Activated CD4-positive, alpha-beta T cell treated with anti-CD3 and anti-CD28 coated beads, Interleukin-2, amount 50 U/mL, for 48 hours (primary cell): Measurements from ENCODE around the gene TFAP2A.

Source experiments
- DNase-seq, 2 experiments: peaks; one replicate each; pipeline ENCODE4 v3.0.0-alpha.2; 2020

TFAP2A gene

GRCh38 chr6:10382322-10382721 is 32.6 kb downstream of the TFAP2A start:
- no peak for DNase-seq

GRCh38 chr6:10381830-10382208 is 33.1 kb downstream of the TFAP2A start:
- no peak for DNase-seq

DNA sequence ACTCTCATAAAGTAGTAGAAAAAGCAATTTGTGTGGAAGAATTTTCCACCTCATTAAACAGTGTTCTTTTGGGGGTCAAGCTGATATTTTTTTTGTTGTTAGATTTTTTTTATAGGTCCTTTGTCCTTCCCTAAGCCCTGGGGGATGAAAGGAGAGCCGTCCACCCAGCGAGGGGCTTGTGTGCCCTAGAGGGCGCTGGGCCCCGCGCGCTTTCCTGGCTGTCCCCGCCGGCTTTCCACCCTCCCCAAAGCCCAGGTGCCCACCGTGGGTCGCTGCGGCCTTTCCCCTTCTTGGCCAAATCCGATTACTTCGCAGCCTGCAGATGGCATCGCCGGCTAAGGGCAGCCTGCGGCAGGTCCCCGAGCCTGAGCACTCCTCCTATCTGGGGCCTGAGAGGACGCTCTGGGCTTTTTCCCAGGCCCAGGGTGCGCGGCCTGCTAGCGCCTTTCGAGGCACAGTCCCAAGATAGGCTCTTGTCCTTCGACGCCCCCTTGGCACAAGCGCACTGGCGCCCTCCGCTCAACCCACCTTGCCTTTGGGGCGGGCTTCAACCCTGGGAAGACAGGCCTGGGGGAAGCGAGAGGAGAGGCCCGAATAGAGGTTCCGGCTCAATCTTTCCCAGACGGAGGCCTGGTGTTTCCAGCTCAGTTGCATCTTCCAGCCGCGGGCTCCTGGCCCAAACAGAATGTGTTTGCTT is 33.6 kb downstream of the TFAP2A start:
- no peak for DNase-seq

DNA sequence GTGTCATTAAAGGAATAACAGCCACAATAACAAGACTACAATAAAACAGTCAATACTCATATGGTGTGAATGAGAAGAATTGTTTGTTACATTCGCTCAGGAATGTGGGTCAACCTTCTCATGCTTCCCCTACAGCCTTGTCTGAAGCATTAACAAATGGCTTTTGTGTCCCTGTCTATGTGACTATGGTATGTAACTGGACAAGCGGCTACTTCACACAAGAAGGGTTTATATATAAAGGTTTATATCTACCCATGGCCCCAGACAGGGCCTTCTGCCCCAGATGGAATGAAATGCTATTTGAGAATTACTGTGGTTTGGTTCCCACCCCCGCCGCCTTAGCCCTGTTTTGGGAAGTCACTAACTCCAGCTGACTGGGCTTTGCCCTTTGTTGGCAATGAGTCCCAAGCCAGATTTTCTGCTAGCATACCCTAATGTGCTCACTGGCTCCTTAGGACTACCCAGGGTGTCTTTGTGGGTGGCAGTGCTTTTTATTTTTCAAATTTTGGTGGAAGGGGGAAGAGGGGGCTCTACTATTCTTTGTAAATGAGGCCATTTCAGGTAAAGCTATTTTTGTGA is 39.4 kb downstream of the TFAP2A start:
- no peak for DNase-seq

- DNase-seq = no peak
These were observed 41.1 kb downstream of the TFAP2A start for GRCh38 chr6:10373642-10374359.

- DNase-seq = no peak
These were observed 45.0 kb downstream of the TFAP2A start for GRCh38 chr6:10369896-10370295.

DNA sequence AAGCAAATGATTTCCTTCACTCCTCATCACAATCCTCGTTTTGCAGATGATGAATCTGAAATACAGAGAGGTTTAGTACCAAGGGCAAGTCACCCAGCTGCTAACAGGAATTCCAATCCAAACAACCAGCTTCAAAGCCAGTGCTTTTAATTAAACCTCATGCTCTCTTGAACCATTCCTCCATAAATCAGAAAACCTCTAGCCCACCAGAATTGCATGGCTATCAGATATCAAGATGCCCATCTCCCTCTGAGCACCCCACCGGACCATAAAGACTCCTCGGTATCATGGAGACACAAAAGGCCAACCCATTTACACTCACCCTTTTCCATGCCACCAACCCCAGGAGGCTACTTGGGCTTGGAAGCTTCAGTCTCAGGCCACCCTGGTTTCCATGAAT is 46.0 kb downstream of the TFAP2A start:
- no peak for DNase-seq

DNA sequence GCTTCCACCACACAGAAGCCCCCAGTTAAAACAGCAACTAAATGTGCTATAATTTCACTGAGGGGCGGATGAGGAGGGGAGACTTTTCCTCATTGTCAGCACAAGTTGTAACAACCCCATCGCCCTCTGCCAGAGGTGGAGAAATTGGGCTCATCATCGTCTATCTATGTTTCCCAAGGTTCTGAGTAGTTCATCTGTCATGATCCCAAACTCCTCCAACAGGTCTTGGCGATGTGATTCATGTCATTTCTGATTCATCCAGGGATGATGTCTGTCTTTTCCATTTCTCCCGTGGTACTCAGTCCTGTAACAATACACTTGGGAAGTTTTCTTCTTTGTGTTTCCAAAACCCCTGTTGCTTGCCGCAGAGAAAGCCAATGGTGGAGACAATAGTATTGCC is 51.0 kb downstream of the TFAP2A start:
- DNase-seq = no peak

DNA sequence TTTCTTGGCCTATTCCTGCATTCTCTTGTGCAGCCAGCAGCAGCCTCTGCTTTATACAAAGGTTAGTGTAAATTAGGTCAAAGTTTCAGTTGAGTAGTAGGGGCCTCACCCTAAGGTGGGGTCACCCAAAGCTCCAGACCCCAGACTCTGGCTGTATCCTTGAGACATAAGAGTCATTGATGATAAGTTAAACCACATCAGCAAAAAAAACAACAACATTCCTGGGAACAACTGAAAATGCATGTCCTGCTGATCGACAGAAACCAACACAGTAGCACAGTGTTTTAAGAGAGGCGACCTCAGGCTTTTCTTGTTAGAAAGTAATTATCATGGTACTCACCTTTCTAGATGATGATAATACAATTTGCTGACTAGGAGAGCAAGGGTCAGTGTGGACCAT is 52.6 kb downstream of the TFAP2A start:
- no peak for DNase-seq

DNA sequence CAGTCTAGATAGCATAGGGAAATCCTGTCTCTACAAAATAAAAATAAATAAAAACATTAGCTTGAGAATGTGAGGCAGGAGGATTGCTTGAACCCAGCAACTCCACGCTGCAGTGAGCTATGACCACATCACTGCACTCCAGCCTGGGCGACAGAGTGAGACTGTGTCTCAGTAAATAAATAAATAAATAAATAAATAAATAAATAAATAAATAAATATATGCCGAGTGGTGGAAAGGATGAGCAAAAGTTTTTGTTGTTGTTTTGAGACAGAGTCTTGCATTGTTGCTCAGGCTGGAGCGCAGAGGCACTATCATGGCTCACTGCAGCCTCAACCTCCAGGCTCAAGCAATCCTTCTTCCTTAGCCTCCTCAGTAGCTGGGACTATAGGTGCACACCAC is 53.4 kb downstream of the TFAP2A start:
- no peak for DNase-seq

- no peak for DNase-seq
These were observed 55.3 kb downstream of the TFAP2A start for GRCh38 chr6:10359581-10359980.

DNA sequence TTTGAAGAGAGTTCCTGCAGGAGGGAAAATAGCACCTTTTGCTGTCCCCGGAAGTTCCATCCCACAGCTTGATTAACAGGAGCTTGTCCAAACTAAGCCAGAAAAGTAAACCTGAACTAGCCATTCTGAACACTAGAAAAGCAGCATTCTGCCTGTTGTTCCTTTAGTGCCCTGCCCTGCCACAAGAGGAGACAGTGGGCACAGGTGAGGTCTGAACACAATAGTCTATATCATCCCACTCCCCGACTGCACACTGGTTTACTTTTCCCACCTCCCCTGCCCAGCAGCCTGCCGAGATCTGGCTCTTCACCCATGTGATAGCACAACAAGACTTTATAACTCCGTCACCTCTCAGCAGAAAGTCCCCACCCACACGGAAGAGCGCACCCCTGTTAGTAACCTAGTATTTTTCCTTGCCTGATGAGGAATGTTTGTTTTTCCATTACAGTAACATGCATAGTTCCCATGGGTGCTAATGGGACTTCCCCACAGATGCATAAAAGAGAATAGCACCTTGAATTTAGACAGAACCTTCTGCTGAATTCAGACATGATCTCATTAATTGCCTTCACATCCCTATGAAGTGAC is 59.7 kb downstream of the TFAP2A start:
- DNase-seq = peak in 1 of 2 experiments; percentile 5

DNA sequence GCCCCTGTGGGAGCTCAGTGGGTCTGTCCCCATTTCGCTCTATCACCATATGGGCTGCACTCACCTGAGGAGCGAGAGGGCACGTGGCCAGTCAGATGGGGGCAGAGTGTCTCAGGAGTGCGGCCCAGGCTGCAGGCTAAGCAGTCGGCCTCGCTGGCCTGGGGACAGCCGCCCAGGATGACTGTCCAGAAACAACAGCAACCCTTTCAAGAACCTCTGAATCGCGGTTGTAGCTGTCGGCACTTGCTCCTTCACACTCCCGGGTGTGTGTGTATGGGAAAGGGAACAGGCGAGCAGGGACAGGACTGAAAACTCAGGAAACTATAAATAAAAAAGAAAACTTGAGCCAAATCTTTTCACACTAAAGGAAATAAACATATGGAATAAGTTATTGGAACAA is 63.1 kb downstream of the TFAP2A start:
- no peak for DNase-seq

- DNase-seq = no peak
These were observed 64.2 kb downstream of the TFAP2A start for GRCh38 chr6:10350720-10351119.

DNA sequence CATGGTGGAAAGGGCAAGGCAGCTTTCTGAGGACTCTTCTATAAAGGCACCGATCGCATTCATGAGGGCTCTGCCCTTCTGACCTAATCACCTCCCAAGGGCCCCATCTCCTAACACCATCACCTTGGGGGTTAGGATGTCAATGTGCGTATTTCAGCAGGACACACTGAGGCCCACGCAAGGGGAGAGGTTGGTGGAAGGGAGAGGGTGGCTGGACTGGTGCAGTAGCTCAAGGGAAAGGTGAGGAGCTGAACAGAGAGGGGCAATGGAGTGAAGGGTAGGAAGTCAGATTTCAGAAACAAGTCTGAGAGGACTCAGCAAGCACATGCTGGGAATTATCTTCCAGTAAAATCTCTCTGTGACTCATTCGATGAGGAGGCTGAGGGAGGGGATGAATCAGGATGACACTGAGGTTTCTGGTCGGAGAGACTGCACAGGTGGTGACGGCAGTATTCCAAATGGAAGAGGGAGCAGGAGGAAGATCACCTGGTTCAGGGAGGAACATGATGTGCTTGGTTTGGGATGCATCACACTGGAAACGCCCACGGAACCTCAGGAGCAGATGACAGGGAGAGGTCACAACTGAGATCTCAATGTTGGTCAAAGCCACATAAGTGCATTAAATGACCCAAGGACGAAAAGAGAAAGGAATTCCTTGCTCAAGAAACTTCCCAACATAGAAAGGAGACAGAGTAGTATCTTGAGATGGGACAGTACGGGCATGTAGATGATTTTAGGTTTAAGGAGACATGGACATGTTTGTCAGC is 67.1 kb downstream of the TFAP2A start:
- DNase-seq = no peak
